ACC112 (cell line): Measurements from ENCODE around the gene RAD17.
"Not testable (repeated sequence)": the region's sequence is repeated elsewhere in the genome, so short reads cannot be mapped to it uniquely, and the experiment has no call there.

Experiments used
- H2AFZ ChIP-seq: fragments of 200-600 bp; sonication (generic); one replicate; pipeline ENCODE4 v1.6.0; 2017; ENCODE audit warnings: antibody characterized with exemption, low read length; ENCODE audit not compliant: unreplicated experiment
- H3K27ac ChIP-seq: fragments of 200-600 bp; sonication (generic); 2 replicates; pipeline ENCODE4 v1.5.1; 2014; ENCODE audit warnings: low read depth, mild to moderate bottlenecking, antibody characterized with exemption, low read length, moderate library complexity
- H3K27me3 ChIP-seq: fragments of 200-600 bp; sonication (generic); 2 replicates; pipeline ENCODE4 v1.6.1; 2014; ENCODE audit warnings: mild to moderate bottlenecking, antibody characterized with exemption, low read length, moderate library complexity, mixed read lengths; ENCODE audit not compliant: insufficient read depth
- H3K36me3 ChIP-seq: fragments of 200-600 bp; sonication (generic); 2 replicates; pipeline ENCODE4 v1.6.1; 2016; ENCODE audit warnings: mild to moderate bottlenecking, antibody characterized with exemption, low read length, moderate library complexity, mixed read lengths; ENCODE audit not compliant: insufficient read depth
- H3K4me1 ChIP-seq: fragments of 200-600 bp; sonication (generic); one replicate; pipeline ENCODE4 v1.6.1; 2016; ENCODE audit warnings: low read length, mixed read lengths; ENCODE audit not compliant: insufficient read depth, unreplicated experiment, control insufficient read depth
- H3K4me3 ChIP-seq: fragments of 200-600 bp; sonication (generic); 2 replicates; pipeline ENCODE4 v1.5.1; 2014; ENCODE audit warnings: mild to moderate bottlenecking, low read depth, low read length
- H3K79me2 ChIP-seq: fragments of 200-600 bp; sonication (generic); one replicate; pipeline ENCODE4 v1.6.0; 2016; ENCODE audit warnings: low read length; ENCODE audit not compliant: control insufficient read depth, unreplicated experiment, insufficient read depth

The RAD17 gene

GRCh38 chr5:69350664-69351063 is 19.0 kb upstream of the RAD17 start:
- Histone ChIP-seq H2AFZ (no peak overlapping the region), H3K36me3 (peaks cover 11% of the 10 kb centered on the region), H3K79me2 (no peaks in the 10 kb centered on the region), H3K27ac (no peak overlapping the region), H3K4me1 (no peaks in the 10 kb centered on the region), H3K4me3 (no peak overlapping the region), H3K27me3 (no peaks in the 10 kb centered on the region)

DNA sequence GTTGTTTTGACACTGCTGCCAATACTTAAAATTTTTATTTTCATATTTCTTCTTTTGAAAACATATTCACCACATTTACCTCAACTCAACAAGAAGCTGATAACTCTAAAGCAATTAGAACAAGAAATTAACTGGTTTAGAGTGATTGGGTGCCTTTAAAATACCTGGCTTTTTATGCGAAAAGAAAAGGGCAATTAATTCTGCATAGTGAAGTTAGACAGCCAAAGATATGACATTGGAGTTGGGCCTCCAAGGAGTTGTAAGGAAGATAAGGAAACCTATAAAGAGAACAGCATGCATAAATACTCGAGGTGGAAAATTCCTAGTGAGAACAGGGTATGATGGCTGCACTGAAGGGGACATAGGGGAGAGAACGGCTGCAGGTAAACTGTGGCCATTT is 9.9 kb upstream of the RAD17 start:
- H3K27me3 ChIP-seq = no peaks in the 10 kb centered on the region
- H3K27ac ChIP-seq = no peak overlapping the region
- no peaks in the 10 kb centered on the region for H3K4me1 ChIP-seq
- H2AFZ ChIP-seq = no peak overlapping the region
- peaks cover 48% of the 10 kb centered on the region for H3K79me2 ChIP-seq
- peaks cover 6% of the 10 kb centered on the region for H3K36me3 ChIP-seq
- no peak overlapping the region for H3K4me3 ChIP-seq

DNA sequence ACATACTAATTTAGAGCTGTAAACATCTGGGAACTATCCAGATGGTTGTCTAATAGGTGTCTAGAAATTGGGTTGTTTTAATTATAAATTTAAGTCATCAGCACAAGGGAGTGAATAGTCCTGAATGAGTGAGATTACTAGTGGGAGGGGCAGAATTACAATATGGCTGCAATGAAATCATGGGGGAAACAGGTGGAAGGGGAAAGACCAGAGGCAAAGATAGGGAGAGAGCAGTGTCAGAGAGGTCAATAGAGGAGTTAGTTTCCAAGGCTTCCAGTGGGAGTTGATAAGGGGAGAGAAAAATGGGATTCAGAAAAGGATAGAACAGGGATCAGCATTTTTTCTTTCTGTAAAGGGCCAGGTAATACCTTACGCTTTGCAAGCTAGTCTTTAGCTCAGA is 9.2 kb upstream of the RAD17 start:
- Histone ChIP-seq H3K27me3 (no peaks in the 10 kb centered on the region), H3K4me3 (no peak overlapping the region), H3K4me1 (peaks cover 7% of the 10 kb centered on the region), H3K36me3 (peaks cover 14% of the 10 kb centered on the region), H3K27ac (no peak overlapping the region), H3K79me2 (peaks cover 56% of the 10 kb centered on the region), H2AFZ (no peak overlapping the region)

GRCh38 chr5:69364414-69364813 is 5.2 kb upstream of the RAD17 start:
- Histone ChIP-seq H3K79me2 (peaks cover 80% of the 10 kb centered on the region), H3K36me3 (peaks cover 18% of the 10 kb centered on the region)

GRCh38 chr5:69364850-69365249 is 4.8 kb upstream of the RAD17 start:
- no peak overlapping the region for H3K27ac ChIP-seq
- H3K36me3 ChIP-seq = peaks cover 18% of the 10 kb centered on the region
- H2AFZ ChIP-seq = no peak overlapping the region
- H3K79me2 ChIP-seq = peaks cover 78% of the 10 kb centered on the region
- no peaks in the 10 kb centered on the region for H3K27me3 ChIP-seq
- peaks cover 15% of the 10 kb centered on the region for H3K4me1 ChIP-seq
- H3K4me3 ChIP-seq = no peak overlapping the region

More at GRCh38 chr5:69364414-69364813, 5.2 kb upstream of the RAD17 start:
- Histone ChIP-seq H3K27ac (no peak overlapping the region), H3K27me3 (no peaks in the 10 kb centered on the region), H3K4me1 (peaks cover 15% of the 10 kb centered on the region), H2AFZ (no peak overlapping the region), H3K4me3 (no peak overlapping the region)

DNA sequence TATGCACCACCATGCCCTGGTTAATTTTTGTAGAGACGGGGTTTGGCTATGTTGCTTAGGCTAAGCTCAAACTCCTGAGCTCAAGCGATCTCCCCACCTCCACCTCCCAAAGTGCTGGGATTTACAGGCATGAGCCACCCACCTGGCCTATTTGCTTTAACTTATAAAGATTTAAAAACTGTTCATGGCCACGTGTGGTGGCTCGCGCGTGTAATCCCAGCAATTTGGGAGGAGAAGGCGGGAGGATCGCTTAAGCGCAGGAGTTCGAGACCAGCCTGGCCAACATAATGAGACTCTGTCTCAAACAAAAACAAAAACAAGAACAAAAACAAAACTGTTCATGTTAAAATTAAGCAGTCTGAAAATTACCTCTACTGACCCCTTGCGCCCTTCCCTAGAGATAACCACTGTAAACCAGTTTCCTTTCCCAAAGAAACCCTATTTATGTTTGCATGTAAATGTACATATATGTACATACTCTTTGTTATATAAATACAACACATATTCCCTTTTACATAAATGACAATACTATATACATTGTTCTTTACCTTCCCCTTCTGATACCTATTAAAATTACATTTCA is 1.8 kb upstream of the RAD17 start:
- H2AFZ ChIP-seq = no peak overlapping the region

GRCh38 chr5:69368458-69369339 is 919 bp upstream of the RAD17 start:
- Histone ChIP-seq H3K4me3 (peak overlapping the region; percentile 97), H3K27ac (peak overlapping the region; percentile 96), H3K36me3 (peaks cover 18% of the 10 kb centered on the region), H2AFZ (peak overlapping the region; percentile 65), H3K27me3 (no peaks in the 10 kb centered on the region), H3K4me1 (peaks cover 18% of the 10 kb centered on the region), H3K79me2 (peaks cover 69% of the 10 kb centered on the region)

More for the DNA sequence above, 1.8 kb upstream of the RAD17 start:
- H3K4me1 ChIP-seq = peaks cover 18% of the 10 kb centered on the region
- H3K36me3 ChIP-seq = peaks cover 18% of the 10 kb centered on the region
- H3K27me3 ChIP-seq = no peaks in the 10 kb centered on the region
- H3K79me2 ChIP-seq = peaks cover 75% of the 10 kb centered on the region
- no peak overlapping the region for H3K27ac ChIP-seq
- H3K4me3 ChIP-seq = peak overlapping the region; percentile 97

DNA sequence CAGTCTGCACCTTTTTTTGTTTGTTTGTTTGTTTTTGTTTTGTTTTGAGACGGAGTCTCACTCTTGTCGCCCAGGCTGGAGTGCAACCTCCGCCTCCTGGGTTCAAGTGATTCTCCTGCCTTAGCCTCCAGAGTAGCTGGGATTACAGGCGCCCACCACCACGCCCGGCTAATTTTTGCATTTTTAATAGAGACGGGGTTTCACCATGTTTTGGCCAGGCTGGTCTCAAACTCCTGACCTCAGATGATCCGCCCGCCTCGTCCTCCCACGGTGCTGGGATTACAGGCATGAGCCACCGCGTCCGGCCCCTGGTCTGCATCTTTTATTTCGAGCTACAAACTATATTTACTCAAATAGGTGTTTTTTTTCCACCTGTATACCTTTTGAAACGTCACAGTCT is 717 bp downstream of the RAD17 start:
- Histone ChIP-seq H3K4me1 (peaks cover 12% of the 10 kb centered on the region), H3K79me2 (peaks cover 56% of the 10 kb centered on the region), H3K4me3 (peak overlapping the region; percentile 97), H2AFZ (peak overlapping the region; percentile 90), H3K36me3 (peaks cover 24% of the 10 kb centered on the region)
- H3K27ac ChIP-seq, H3K27me3 ChIP-seq: not testable (repeated sequence)

DNA sequence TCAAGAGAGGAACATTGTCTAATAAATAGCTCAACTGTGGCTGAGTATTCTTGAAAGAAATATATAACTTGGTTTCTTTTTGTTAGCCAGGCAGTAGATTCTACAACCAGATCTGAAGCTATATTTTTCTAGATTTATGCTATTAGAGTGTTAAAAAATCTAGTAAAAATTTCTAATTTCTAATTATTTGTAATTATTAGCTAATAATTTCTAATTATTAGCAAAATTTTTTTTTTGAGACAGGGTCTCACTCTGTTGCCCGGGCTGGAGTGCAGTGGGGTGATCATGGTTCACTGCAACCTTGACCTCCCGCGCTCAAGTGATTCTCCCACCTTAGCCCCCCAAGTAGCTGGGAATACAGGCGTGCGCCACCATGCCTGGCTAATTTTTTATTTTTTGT is 2.8 kb downstream of the RAD17 start:
- no peak overlapping the region for H3K27ac ChIP-seq
- H3K4me3 ChIP-seq = no peak overlapping the region
- H2AFZ ChIP-seq = no peak overlapping the region
- H3K4me1 ChIP-seq = peaks cover 10% of the 10 kb centered on the region
- H3K36me3 ChIP-seq = peaks cover 21% of the 10 kb centered on the region
- no peaks in the 10 kb centered on the region for H3K27me3 ChIP-seq
- peaks cover 36% of the 10 kb centered on the region for H3K79me2 ChIP-seq

GRCh38 chr5:69374911-69375446 is 5.4 kb downstream of the RAD17 start:
- Histone ChIP-seq H3K79me2 (peaks cover 14% of the 10 kb centered on the region), H3K4me3 (no peak overlapping the region), H3K36me3 (peaks cover 28% of the 10 kb centered on the region), H3K27ac (no peak overlapping the region), H2AFZ (no peak overlapping the region), H3K27me3 (no peaks in the 10 kb centered on the region), H3K4me1 (peaks cover 3% of the 10 kb centered on the region)
